Vagina (tissue), 2 donors: ENCODE results near the gene ATP6V0D1.

Experiments
- POLR2A ChIP-seq, 2 donors: fragments of 450-650 bp; IDR thresholded peaks; one replicate each; pipeline ENCODE4 v1.6.1; 2017; ENCODE audit warnings: antibody characterized with exemption in 2 of 2, mild to moderate bottlenecking in 2 of 2, moderate library complexity in 2 of 2
- POLR2AphosphoS5 ChIP-seq, 2 donors: sonication (generic); formaldehyde crosslinking; IDR thresholded peaks; one replicate each; pipeline ENCODE4 v1.9.0; 2017; ENCODE audit warnings: antibody characterized with exemption in 2 of 2, mild to moderate bottlenecking in 2 of 2, low read depth in 1 of 2; ENCODE audit not compliant: insufficient read depth in 1 of 2
- TF ChIP-seq, protein P1 (sequence below), 3 experiments: fragments of 450-650 bp in 2 of 3; fragments of 200-600 bp in 1 of 3; sonication (generic) in 1 of 3; IDR thresholded peaks; one replicate each; pipeline ENCODE4 v1.5.1; 2017 to 2019; ENCODE audit warnings: antibody characterized with exemption in 3 of 3, mild to moderate bottlenecking in 2 of 3, moderate library complexity in 2 of 3

DNA sequence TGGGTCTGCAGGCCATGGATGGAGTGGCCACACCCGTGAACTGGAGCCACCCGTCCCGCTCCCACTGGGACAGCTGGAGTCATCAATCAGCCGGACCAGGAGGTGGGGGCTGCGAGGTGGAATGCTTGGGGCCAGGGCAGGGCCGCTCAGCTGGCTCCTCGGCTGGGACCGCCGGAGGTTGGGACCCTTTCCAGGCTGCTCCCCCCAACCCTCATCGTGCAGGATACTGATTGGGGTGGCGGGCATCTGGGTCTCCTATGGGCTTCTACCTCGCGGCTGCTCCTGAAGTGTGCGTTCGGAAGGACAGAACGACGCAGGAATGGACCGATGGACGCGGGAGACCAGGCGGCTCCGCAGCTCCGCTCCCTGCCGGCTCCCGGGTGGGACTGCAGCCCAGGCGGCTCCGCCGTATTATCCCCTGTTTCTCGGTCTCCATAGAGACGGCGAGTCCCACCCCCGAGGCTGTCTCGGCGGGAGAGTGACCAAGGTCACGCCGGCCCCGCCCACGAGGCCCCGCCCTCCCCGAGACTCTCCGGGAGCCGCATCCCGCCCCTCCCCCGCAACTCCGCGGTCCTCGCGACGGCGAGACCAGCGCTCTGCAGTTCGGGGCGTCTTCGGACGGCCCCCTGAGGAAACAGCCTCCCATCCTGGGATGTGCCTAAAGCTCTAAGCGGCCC lies 87.7 kb downstream of the ATP6V0D1 start, which contains the start of gene TPPP3:
- TF ChIP-seq, protein P1, sequence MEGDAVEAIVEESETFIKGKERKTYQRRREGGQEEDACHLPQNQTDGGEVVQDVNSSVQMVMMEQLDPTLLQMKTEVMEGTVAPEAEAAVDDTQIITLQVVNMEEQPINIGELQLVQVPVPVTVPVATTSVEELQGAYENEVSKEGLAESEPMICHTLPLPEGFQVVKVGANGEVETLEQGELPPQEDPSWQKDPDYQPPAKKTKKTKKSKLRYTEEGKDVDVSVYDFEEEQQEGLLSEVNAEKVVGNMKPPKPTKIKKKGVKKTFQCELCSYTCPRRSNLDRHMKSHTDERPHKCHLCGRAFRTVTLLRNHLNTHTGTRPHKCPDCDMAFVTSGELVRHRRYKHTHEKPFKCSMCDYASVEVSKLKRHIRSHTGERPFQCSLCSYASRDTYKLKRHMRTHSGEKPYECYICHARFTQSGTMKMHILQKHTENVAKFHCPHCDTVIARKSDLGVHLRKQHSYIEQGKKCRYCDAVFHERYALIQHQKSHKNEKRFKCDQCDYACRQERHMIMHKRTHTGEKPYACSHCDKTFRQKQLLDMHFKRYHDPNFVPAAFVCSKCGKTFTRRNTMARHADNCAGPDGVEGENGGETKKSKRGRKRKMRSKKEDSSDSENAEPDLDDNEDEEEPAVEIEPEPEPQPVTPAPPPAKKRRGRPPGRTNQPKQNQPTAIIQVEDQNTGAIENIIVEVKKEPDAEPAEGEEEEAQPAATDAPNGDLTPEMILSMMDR (IDR thresholded peaks at IDR 0.05) = peak in 1 of 3 experiments; percentile 12
- TF ChIP-seq POLR2A (IDR thresholded peaks at IDR 0.05) = no peak
- peak in 1 of 2 donors; percentile 84 for TF ChIP-seq POLR2AphosphoS5 (IDR thresholded peaks at IDR 0.05; ENCODE audit: insufficient read depth in 1 of 2, low read depth in 1 of 2)
